ENCODE measurements around the gene CENPA.

The CENPA gene

DNA sequence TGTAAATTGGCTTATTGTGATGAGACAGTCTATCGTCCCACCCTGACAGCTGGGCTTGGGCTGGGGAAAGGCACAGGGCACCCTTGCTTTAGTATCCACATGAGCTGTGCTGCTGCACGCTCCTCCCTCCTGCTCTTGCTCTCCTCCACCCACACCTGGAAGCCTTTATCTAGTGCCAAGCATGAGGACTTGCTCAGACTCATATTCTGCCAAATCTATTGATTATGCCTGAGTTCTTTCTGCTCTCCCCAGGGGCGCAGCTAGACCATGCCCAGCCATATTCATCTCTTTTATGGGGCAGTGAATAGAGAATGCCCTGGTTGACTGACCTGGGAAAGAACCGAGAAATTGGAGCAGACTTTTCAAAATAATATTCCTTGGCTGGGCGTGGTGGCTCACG lies 33.1 kb downstream of the CENPA start:
- no peak overlapping the region for H3K4me3 ChIP-seq (ENCODE audit: low read depth, low read length)
- TF ChIP-seq, protein P1, sequence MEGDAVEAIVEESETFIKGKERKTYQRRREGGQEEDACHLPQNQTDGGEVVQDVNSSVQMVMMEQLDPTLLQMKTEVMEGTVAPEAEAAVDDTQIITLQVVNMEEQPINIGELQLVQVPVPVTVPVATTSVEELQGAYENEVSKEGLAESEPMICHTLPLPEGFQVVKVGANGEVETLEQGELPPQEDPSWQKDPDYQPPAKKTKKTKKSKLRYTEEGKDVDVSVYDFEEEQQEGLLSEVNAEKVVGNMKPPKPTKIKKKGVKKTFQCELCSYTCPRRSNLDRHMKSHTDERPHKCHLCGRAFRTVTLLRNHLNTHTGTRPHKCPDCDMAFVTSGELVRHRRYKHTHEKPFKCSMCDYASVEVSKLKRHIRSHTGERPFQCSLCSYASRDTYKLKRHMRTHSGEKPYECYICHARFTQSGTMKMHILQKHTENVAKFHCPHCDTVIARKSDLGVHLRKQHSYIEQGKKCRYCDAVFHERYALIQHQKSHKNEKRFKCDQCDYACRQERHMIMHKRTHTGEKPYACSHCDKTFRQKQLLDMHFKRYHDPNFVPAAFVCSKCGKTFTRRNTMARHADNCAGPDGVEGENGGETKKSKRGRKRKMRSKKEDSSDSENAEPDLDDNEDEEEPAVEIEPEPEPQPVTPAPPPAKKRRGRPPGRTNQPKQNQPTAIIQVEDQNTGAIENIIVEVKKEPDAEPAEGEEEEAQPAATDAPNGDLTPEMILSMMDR (IDR thresholded peaks at IDR 0.05; ENCODE audit: borderline replicate concordance, insufficient read depth, low read depth, low read length): no peak

DNA sequence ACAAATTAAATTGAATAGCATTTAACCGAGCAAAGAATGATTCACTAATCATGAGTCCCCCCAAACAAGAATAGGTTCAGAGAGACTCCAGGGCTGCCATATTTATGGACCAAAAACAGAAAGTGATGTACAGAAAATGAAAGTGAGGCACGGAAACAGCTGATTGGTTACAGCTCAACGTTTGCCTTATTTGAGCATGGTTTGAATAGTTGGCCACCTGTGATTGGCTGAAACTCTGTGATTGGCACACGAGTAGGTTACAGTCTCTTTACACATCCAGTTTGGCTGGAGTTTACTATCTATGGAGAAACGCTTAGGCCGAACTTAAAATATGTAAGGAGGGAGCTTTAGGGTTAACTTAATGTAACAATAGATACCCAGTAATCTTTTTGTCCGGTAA lies 35.1 kb downstream of the CENPA start:
- H3K4me3 ChIP-seq (ENCODE audit: low read depth, low read length): no peak overlapping the region
- TF ChIP-seq, protein P1 (IDR thresholded peaks at IDR 0.05; ENCODE audit: borderline replicate concordance, insufficient read depth, low read depth, low read length): no peak

DNA sequence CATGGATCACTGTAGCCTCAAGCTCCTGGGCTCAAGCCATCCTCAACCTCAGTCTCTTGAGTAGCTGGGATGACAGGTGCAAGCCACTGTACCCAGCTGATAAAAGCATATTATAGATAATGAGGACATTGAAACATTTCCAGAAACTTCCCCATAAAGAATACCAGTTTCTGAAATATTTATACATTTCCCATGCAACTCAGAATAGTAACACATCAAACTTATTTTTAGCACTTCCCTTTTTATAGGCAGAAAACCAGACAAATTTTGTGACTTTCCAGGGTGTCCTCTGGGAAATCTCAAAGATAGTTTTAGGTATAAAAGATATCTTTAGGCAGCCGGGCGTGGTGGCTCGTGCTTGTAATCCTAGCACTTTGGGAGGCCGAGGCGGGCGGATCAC lies 37.0 kb downstream of the CENPA start:
- no peak overlapping the region for H3K4me3 ChIP-seq (ENCODE audit: low read depth, low read length)
- TF ChIP-seq, protein P1 (IDR thresholded peaks at IDR 0.05; ENCODE audit: borderline replicate concordance, insufficient read depth, low read depth, low read length): no peak

DNA sequence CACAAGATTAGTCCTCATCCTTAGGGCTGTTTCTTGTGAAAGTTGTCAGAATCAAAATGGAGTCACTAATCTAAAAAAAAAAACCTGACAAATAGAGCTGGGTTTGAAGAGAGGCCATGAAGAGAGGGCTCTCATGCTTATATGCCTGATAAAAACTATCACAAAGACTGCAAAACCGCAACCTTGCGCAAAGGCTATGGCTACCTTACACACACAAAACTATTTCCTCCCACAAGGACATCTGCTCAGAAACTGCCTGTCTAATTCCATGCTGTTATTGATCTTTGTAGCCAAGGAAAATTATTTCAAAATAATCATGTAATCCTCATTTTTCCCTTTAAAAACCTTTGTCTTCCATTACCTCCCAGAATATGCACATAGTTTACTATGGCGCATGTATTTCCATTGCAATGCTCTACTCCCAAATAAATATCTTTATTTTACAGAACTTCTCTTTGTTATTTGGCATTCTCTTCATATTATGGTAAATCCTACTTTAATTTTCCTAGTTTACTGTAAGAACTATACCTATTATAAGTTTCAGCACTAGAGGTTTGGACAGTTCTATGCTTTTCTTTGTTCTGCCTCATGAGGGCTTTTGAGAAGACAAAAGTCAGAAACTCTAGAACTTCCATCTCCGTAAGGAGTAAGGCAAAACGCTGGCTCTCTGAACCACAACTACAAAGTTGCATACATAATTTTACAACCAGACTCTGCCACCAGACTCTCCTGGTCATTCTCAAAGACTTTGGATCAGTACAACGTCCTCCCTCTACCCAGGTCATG lies 52.5 kb downstream of the CENPA start:
- TF ChIP-seq, protein P1 (IDR thresholded peaks at IDR 0.05; ENCODE audit: borderline replicate concordance, insufficient read depth, low read depth, low read length): no peak
- no peak overlapping the region for H3K4me3 ChIP-seq (ENCODE audit: low read depth, low read length)

DNA sequence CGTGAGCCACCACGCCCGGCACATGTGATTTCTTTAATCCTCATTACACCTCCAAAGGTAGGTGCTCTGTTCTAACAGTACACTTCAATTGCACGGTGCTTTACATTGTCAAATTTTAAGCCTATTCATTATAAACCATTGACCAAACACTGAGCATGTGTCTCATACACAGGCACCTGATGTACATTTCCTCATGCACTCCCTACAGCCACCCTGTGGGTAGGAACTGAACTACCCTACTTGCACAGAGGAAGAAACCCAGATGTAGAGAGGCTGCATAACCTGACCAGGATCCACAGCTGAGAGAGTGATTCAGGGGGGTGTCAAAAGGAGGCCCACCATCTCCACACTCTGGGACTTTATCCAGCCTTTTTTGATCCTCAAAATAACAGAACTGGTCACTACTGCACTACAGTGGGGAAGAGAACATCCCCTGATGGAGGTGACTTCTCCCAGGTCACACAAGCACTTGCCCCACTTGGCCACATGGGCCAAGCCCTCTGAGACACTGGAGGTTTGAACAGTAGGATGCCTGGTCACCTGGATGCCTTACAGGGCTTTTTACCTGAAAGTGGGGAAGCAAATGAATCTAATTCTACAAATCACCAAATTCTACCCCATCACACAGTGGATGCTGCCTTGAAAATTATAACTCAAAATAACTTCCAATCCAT lies 55.2 kb downstream of the CENPA start:
- TF ChIP-seq, protein P1 (IDR thresholded peaks at IDR 0.05; ENCODE audit: borderline replicate concordance, insufficient read depth, low read depth, low read length): no peak
- no peak overlapping the region for H3K4me3 ChIP-seq (ENCODE audit: low read depth, low read length)

DNA sequence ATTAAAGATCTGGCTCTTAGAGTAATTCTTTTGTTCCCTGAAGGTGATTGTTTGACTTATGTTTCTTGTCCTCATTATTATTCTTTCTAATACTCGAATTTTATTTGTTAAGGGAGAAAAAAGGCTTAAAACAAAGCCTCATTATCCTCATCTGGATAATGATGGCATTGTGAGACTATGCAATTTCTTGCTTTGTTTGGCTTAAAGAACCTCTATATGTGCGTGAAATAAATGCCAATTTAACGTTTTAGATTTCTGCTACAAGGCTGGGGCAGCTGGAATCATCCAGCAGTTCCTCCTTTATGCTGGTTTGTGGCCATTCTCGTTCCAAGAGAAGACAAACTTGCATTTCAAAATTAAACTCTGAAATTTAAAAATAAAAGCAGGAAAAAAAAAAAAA lies 57.2 kb downstream of the CENPA start:
- TF ChIP-seq, protein P1 (IDR thresholded peaks at IDR 0.05; ENCODE audit: borderline replicate concordance, insufficient read depth, low read depth, low read length): no peak
- H3K4me3 ChIP-seq (ENCODE audit: low read depth, low read length): no peak overlapping the region

All from GM12875 (cell line).